GM10248 (cell line): Measurements from ENCODE around the gene TPO.

ENCODE experiments used
- CTCF ChIA-PET: fragments of 300-600 bp; sonication (Branson Sonifier 250); formaldehyde crosslinking; extraction: SDS; loops from one replicate; lab custom pipeline; 2021; ENCODE audit warnings: antibody characterized with exemption; lab: Yijun Ruan, JAX
- POLR2A ChIA-PET: fragments of 350-650 bp; sonication (Branson Sonifier 250); formaldehyde crosslinking; extraction: SDS; loops from one replicate; lab custom pipeline; 2020; ENCODE audit warnings: antibody characterized with exemption; lab: Yijun Ruan, JAX
- DNase-seq: peaks from one replicate; pipeline ENCODE4 v3.0.0; 2012; ENCODE audit errors: extremely low spot score
- CTCF ChIP-seq: IDR thresholded peaks from 2 replicates; pipeline ENCODE4 v1.5.1; 2012; ENCODE audit warnings: mild to moderate bottlenecking, low read depth; ENCODE audit errors: extremely low read depth, missing control alignments, control extremely low read depth

The TPO gene

DNA sequence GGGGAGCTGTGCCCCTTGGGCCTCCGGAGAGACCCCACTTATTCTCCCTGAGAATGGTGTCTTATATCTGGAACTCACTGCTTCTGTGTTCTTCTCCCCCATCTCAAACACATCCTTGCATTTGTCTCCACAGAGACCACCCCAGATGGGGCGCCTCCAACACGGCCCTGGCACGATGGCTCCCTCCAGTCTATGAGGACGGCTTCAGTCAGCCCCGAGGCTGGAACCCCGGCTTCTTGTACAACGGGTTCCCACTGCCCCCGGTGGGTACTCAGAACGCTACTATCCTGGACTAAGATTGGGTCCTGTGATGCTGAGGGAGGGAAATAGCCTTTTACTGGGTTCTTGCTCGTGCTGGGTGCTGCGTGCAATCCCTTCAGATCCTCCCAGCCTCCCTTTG, 40.3 kb downstream of the TPO start:
- TF ChIP-seq CTCF: no peak
- no peak for DNase-seq
- CTCF ChIA-PET: no interaction called here
- POLR2A ChIA-PET: no interaction called here

GRCh38 chr2:1454346-1454745, 41.1 kb downstream of the TPO start:
- ChIA-PET CTCF (no interaction called here), POLR2A (no interaction called here)
- DNase-seq: no peak
- no peak for TF ChIP-seq CTCF

DNA sequence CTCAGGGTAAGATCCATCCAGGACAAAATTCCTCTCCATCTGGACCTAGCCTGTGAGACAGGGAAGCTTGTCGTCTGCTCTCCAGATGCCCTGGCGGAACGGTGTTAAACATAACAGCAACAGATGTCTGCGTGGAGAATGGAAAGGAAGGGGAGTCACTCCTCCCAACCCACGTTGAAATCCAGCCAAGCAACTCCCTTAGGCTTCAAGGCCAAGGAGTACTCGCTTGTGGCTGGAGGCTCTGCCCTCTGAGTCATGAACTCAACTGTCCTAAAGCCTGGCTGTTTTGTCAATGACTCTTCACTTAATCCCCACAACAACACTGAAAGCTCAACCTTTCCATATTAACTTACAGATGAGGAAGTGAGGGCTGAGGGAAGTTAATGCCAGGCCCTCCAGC, 42.2 kb downstream of the TPO start:
- DNase-seq: no peak
- ChIA-PET POLR2A (no interaction called here), CTCF (no interaction called here)
- TF ChIP-seq CTCF: no peak

GRCh38 chr2:1458432-1458831, 45.2 kb downstream of the TPO start:
- ChIA-PET CTCF (no interaction called here), POLR2A (no interaction called here)
- no peak for TF ChIP-seq CTCF
- no peak for DNase-seq

DNA sequence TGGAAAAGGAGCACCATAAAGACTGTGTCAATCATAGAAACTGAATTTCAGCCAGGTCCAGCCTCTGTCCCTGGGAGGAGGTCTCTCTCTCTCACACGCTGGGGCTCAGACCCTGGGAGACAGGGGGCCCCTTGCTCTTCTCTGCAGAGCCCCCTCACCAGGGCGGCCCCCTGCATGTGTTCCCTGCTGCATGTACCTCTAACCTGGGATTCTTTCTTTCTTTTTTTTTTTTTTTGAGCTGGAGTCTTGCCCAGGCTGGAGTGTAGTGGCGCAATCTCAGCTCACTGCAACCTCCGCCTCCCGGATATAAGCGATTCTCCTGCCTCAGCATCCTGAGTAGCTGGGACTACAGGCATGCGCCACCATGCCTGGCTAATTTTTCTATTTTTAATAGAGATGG, 46.5 kb downstream of the TPO start:
- ChIA-PET CTCF (no interaction called here), POLR2A (no interaction called here)
- no peak for TF ChIP-seq CTCF
- DNase-seq: no peak

DNA sequence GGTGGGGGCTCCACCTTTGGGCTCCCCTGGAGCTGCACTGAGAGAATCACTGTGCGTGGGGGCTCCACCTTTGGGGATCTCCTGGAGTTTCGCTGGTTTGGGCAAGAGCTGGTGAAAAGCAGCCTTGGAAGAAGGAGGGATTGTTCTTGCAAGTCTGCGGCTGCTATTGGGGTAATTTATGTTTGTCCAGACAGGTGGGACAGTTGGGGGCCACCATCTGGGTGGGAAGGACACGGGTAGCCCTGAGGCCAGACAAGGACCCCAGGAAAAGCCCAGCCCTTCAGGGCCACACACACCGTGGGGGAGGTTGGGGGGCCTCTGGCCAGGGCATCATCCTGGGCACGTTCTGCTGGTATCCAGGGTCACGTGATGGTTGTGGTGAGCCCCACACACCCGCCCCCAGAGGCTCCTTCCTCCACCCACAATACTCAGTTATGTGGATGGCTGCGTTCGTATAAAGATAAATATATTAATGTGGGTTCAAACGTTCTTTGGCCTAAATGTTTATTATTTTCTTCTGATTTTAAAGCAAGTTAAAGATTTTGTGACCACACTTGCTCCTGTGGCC, 47.7 kb downstream of the TPO start:
- DNase-seq: no peak
- POLR2A ChIA-PET: no interaction called here
- TF ChIP-seq CTCF: no peak
- CTCF ChIA-PET: no interaction called here
